Activated CD4-positive, CD25-positive, alpha-beta regulatory T cell treated with anti-CD3 and anti-CD28 coated beads, Interleukin-2, amount 50 U/mL, for 16 hours (primary cell): Measurements from ENCODE around the gene ALKBH8.
"Not testable (repeated sequence)": the region's sequence is repeated elsewhere in the genome, so short reads cannot be mapped to it uniquely, and the experiment has no call there.

Source experiments
- DNase-seq: peaks from one replicate; pipeline ENCODE4 v3.0.0-alpha.2; 2020; ENCODE audit warnings: low read depth, low spot score

ALKBH8 gene

DNA sequence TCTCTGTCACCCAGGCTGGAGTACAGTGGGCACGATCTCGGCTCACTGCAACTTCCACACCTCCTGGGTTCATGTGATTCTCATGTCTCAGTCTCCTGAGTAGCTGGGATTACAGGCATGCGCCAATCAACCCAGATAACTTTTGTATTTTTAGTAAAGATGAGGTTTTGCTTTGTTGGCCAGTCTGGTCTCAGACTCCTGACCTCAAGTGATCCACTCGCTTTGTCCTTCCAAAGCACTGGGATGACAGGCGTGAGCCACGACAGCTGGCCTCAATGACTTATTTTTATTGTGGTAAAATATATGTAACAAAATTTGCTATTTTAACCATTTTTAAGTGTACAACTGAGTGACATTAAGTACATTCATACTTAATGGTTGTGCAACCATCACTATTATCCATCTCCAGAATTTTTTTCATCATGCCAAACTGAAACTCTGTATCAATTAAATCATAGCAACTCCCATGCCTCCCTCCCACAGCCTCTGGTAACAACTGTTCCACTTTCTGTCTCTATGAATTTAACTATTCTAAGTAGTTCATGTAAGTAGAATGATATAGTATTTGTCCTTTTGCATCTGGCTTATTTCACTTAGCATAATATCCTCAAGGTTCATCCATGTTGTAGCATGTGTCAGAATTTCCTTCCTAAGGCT lies 57.2 kb downstream of the ALKBH8 start:
- no peak for DNase-seq

DNA sequence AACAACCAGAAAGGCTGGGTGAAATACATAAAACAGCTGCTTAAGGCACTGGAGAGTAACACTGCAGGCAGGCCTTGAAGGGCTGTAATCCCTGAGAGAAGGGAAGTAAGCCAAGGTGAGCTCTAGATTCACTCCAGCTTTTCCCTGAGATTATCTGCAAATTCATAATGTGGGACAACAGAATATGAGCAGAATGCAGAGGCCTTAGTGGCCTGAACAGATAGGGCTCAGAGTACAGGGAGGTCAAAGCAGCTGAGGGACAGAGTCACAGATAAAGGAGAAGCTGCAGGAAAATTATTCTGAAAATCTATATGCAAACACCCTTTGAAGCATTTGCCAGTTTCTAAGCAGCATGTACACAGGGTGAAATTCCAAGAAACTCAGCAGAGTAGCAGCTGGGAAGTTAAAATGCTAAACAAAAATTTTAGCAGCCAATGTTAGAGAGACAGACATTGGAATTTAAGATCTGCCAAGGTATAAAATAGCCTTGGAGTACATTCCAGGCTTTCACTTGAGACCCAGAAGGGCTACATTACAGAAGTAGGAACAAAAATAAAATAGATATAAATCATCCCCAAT lies 59.8 kb downstream of the ALKBH8 start:
- no peak for DNase-seq

DNA sequence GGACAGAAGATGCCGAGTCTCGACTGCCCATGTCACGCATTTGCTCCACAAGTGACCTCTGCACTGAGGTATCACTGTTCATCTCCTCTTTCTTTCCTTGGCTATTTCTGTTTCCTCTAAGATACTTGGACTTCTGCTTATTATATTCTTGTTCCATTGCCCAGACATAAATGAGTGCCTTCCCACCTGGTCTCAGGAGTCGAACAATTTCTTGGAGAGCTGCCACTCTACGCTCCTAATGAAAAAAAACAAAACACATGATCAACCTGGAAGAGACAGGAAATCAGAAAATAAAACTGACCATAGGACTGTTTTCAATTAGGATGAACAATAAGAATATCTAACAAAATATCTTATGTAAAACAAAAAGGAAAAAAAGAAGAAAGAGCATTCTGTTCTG lies 60.6 kb downstream of the ALKBH8 start:
- DNase-seq: no peak

DNA sequence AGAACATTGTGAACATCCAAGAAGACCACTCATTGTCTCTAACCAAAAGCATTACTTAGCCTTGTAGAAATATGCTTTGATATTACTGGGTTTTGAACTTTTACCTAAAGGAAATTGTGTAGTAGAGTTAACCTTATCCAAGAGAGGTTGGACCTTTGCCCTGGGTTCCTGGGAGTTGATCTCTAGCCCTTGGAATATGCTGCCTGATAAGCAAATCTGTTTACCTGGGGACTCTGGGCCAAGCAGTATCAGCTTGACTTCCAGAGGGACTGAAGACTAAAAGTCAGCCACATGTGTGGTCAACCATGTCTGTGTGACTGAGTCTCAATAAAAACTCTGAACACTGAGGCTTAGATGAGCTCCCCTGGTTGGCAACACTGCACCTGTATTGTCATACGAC lies 63.8 kb downstream of the ALKBH8 start:
- no peak for DNase-seq

DNA sequence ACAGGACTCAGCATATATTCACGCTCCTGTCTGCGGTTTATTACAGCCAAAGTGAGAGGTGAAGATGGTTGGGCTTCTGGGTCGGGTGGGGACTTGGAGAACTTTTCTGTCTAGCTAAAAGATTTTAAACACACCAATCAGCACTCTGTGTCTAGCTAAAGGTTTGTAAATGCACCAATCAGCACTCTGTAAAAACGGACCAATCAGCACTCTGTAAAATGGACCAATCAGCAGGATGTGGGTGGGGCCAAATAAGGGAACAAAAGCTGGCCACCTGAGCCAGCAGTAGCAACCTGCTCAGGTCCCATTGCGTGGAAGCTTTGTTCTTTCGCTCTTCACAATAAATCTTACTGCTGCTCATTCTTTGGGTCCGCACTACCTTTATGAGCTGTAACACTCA lies 68.2 kb downstream of the ALKBH8 start:
- DNase-seq: not testable (repeated sequence)

DNA sequence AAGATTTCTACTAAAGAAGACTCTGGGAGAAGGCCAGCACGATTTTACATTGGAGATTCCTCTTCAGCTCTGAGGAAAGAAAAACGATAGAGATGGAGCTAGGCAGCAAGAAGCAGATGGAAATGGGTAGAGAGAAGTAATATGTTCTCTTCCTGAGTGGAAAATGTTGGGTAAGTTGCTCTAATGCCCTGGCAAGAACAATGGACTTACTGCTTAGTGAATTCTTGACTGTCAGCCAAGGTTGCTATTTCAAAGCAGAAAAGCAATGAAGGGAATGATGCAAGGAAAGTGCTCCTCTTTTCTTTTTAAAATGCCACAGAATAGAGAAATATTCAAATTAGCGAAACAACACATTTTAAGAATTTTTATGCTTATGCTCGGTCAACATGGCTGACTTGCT lies 69.5 kb downstream of the ALKBH8 start:
- DNase-seq: no peak

DNA sequence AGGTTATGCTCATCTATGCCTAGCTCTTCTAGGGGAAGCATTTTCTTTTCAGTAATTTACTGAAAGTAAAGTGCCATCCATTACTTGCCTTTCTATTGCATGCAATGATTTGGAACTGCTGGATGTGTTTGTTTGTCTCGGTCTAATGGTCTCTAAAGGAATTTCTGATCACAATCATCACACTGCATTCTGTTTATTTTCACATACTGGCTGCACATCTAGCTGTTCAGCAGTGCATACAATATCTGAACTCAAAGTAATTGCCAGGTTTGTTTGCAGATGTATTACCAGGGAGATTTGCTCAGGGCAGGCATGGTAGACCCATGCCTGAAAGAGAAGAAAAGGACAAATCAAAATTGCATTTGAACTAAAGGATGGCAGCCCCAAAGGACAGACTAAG lies 71.5 kb downstream of the ALKBH8 start:
- no peak for DNase-seq

DNA sequence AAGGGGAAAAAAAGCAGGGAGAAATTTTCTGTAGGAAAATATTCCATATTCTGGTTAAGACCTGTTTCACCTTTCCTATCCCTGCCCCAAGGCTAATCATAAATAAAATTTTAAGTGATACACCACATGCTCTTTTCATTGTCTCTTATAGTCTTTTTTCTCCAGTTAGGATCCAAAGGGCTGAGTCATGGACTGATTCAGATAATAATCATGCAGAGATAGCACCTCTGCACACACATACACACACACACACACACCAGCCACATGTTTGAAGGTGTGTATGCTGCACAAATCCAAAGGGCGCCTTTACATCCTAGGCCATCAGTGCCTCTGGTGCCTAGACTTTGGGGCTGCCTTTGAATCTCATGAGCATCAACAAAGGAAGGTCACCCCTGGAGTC lies 72.4 kb downstream of the ALKBH8 start:
- DNase-seq: no peak

DNA sequence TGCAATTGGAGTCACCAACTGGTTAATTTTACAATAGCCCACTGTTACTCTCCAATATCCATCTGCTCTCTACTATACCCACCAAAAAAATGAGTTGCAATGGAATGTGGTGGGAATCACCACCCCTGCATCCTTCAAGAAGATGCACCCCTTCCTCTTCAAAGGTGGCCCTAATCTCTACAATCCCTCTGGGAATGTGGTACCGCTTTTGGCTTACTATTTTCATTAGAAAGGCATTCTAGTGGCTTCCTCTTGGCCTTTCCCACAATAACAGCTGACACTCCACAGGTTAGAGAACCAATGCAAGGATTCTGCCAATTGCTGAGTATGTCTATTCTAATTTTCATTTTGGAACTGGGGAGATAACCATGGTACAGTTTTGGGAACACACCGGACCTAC lies 74.7 kb downstream of the ALKBH8 start:
- DNase-seq: no peak

DNA sequence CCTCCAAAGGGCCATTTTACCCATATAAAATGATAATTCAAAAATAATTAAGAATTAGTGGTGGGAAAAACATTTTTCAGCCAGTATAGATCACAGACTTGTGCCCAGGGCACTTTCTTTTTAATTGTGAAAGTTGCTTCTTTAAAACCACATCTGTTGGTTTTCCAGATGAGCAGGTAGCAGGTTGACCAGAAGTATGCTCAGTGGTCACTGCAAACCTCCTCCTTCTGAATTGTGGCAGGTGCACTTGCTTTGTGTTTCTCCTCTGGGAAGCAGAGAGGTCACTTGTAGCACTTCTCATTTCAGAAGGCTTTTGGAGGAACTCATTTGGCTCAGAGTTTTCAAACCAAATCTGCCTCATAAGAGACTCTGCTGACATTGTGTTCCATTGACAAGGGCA lies 83.3 kb downstream of the ALKBH8 start:
- DNase-seq: no peak

DNA sequence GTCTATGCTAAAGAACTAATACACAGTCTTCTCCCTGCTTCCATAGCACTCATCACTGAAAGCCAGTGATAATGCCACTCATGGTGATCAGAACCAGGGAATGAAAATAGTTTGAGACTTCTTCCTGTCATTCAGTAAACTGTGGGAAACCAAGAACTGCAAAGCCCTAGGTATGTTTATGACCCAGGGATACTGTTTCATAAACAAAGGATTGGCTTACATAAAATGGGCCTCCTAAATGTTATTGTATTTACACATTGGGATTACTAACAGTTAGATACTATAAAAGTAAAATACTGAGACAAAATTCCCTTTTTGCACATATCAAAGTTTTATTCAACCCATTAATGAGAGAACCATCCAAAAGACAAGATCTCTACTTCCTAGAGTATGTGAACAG lies 86.6 kb downstream of the ALKBH8 start:
- no peak for DNase-seq

DNA sequence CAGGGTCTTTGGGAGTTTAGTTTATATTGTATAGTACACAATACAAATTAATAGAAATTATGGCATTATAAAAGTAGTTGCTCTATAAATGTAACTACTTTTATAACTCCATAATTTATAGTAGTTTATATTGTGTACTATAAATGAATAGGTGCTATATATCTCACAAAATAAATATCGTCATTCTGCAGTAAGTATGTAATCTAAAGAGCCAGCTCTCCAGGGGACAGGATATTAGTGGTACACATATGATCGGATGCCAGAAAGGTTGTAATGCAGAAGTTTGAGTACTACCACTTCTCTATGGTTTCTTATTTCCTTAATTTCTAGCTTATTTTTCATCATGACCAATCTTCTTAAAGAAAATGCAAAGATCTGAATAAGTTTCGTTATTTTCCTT lies 87.7 kb downstream of the ALKBH8 start:
- no peak for DNase-seq

DNA sequence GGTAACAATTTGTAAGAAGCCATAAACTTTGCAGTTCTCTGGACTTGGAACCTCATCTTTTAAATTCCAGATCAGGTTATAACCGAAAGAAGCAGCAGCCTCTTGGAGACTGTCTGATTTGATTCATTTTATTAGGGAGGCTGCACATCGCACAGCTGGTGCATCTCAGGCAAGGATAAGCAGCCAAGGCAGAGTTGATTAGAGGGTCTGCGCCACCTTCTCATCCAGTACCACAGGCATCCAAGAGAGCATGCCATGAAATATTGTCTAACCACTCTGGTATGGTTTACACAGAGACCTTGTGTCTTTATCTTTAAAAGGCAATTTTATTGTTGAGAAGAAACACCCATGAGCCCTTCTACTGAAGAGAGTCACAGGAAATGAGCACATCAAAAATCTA lies 91.7 kb downstream of the ALKBH8 start:
- DNase-seq: no peak

DNA sequence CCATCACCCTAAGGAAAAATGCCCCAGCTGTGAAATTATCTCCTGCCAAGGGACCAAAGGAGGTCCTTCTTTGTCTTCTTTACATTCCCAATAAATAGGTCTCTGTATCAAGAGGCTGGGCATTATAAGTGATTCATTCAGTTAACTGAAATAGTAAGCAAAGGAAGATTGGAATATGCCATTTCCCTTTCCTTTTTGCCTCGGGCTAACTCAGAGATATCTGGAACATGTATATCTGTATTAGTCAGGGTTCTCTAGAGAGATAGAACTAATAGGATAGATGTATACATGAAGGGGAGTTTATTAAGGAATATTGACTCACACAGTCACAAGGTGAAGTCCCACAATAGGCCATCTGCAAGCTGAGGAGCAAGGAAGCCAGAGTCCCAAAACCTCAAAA lies 92.6 kb downstream of the ALKBH8 start:
- no peak for DNase-seq

DNA sequence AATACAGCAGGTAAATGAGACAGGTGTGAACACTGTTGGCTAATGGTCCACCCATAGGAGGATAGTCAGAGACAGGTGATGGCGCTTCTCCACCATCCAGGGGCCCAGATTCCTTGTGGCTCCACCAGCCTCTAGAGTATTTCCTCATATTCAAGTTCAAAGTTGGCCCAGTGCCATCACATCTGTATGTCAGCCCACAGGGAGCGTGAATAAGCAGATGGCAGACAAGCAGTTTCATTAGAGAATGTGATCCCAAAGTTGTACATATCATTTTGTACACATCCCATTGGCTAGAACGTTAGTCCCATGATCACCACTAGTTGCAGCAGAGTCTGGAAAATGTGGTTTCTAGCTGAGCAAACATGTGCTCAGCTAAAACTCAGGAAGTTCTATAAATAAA lies 96.9 kb downstream of the ALKBH8 start:
- DNase-seq: no peak

DNA sequence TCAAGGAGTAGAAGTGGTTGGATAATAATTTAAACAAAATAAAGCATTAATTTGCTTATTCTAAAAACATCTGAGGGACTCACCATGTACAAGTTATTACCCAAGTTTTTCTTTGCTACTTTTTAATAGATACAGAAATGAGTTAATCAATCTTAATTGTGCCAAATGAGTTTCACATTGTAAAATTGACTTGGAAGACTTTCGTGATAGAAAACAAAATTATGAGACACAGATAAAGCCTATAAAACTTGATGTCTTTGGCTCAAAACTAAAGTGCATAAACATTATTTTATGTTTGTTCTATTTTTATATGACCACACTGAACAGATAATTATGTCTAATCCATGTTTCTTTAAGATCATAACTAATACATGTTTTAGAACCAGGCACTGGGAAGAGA lies 97.8 kb downstream of the ALKBH8 start:
- no peak for DNase-seq

DNA sequence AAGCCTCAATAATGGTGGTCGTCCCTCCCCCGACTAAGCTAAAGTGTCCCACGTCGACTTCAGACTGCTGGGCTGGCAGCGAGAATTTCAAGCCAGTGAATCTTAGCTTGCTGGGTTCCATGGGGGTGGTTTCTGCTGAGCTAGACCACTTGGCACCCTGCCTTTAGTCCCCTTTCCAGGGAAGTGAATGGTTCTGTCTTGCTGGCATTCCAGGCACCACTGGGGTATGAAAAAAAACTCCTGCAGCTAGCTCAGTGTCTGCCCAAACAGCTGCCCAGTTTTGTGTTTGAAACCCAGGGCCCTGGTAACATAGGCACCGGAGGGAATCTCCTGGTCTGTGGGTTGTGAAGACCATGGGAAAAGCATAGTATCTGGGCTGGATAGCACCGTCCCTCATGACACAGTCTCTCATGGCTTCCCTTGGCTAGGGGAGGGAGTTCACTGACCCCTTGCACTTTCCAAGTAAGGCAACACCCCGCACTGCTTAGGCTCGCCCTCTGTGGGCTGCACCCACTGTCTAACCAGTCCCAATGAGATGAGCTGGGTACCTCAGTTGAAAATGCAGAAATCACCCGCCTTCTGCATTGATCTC lies 99.2 kb downstream of the ALKBH8 start:
- DNase-seq: not testable (repeated sequence)

DNA sequence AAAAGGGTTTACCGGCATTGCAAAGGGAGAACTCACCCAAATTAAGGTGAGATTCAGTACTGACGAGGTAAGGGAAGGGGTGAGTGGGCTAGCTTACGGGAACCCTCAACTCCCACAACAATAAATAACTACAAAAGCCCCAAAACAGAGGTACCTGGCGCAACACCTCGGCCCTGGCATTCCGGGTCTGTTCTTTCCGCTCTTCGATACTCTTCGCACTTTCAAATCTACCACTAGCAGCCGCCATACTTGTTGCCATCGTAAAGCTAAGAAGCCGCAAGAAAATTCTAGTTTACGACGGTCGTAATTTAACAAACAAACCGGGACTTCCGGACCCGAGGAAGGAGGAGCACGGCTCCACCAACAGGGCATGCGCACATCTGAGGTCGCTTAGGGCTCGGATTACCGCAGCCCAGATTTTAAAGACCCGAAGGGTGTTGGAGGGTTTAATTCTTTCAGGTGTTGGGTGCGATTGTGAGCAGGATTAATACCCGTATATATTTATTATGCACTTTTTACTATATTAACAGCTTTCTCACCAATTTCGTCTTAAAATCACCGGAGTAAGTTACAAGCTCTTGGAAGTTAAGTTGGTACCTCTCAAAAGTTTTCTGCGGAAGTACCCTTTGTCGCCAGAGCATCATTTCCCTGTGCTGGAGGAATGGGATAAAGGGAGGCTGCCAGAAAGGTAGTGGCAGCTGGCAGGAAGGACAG lies 107.8 kb downstream of the ALKBH8 start, which contains the start of gene CWF19L2:
CWF19L2 (minus strand) TSS at position 268 of the 714 bp plus-strand sequence; CDS start at position 259, 9 bp downstream.
- DNase-seq: peak; percentile 83

DNA sequence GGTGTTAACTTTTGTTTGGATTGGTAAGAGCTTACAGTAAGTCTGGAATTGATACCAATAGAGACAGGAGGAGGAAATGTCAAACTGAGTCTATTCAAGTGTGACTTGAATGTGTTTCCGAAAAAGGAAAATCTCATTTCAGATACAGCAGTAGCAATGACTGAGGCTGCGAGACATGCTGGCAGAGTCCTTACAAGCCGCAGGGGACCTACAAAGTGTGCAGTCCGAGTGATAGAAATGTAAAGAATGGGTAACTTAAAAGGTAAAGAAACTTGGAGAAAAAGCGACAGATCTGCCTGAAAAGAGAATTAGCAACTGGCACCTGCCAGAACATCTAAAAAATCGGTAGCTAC lies 108.4 kb downstream of the ALKBH8 start:
- no peak for DNase-seq

DNA sequence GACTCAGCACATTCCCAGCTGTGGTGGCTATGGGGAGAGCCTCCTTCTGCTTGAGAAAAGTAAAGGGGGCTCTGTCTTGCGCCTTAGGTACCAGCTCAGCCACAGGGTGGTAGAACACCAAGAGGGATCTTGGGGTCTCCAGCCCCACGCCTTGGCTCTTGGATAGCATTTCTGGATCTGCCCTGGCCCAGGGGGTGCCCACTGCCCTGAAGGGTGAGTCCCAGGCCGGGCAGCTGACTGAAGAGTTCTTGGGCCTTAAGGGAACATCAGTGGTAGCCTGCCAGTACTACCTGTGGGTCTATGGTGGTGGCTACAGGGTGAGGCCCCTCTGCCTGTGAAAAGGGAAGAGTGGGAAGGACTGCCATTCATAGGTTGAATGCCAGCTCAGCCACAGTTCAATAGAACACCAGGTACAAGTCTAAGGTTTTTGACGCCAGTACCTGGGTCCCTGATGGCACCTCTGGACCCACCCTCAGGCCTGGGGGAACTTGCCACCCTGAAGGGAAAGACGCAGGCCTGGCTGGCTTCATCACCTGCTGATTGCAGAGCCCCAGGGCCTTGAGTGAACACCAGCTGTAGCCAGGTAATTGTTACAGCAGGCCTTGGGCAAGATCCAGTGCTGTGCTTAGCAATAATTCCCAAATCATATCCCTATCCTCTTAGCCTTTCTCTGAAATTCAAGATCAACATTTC lies 111.8 kb downstream of the ALKBH8 start:
- DNase-seq: no peak
